Fibroblast of lung (primary cell): ENCODE data around the gene STAC2. TPM values are rescaled to one million over a fixed set of nuclear protein-coding genes. Genes with fewer than 3 reads are reported as not detected.

Experiments used
- DNase-seq, 2 donors: peaks; one replicate each; pipeline versions ENCODE4 v3.0.0 to v3.0.0-alpha.2; 2010; ENCODE audit warnings: low read depth in 2 of 2
- H2AFZ ChIP-seq: 2 replicates; pipeline ENCODE4 v1.5.1; 2012; ENCODE audit warnings: low read length, control low read depth, inconsistent platforms
- H3K27ac ChIP-seq: 2 replicates; pipeline ENCODE4 v1.5.1; 2011; ENCODE audit warnings: low read length, control low read depth; ENCODE audit not compliant: insufficient read depth
- H3K27me3 ChIP-seq: 2 replicates; pipeline ENCODE4 v1.5.1; 2011; ENCODE audit warnings: mild to moderate bottlenecking, low read length; ENCODE audit not compliant: control insufficient read depth, insufficient read depth
- H3K36me3 ChIP-seq: 2 replicates; pipeline ENCODE4 v1.5.1; 2011; ENCODE audit warnings: low read length; ENCODE audit not compliant: control insufficient read depth, insufficient read depth
- H3K4me1 ChIP-seq: 2 replicates; pipeline ENCODE4 v1.5.1; 2011; ENCODE audit warnings: low read length; ENCODE audit not compliant: control insufficient read depth, insufficient read depth; ENCODE audit errors: extremely low read depth
- H3K4me2 ChIP-seq: 2 replicates; pipeline ENCODE4 v1.5.1; 2011; ENCODE audit warnings: low read length, control low read depth; ENCODE audit not compliant: insufficient read depth; ENCODE audit errors: extremely low read depth
- H3K4me3 ChIP-seq, 4 experiments: fragments of 200-600 bp in 1 of 4; sonication (generic) in 1 of 4; replicated peaks in 1 of 4; 2 replicates each; pipeline ENCODE4 v1.5.1; 2011 to 2016; ENCODE audit warnings: low read length in 4 of 4, low read depth in 3 of 4, mild to moderate bottlenecking in 3 of 4, control low read depth in 2 of 4, inconsistent platforms in 1 of 4, mixed read lengths in 1 of 4; ENCODE audit not compliant: insufficient read depth in 1 of 4; ENCODE audit errors: control extremely low read depth in 1 of 4
- H3K79me2 ChIP-seq: 2 replicates; pipeline ENCODE4 v1.5.1; 2012; ENCODE audit warnings: mild to moderate bottlenecking, low read length, inconsistent platforms; ENCODE audit not compliant: control insufficient read depth, insufficient read depth
- H3K9ac ChIP-seq: 2 replicates; pipeline ENCODE4 v1.5.1; 2011; ENCODE audit warnings: mild to moderate bottlenecking, low read length, control low read depth; ENCODE audit not compliant: insufficient read depth
- H3K9me3 ChIP-seq: 2 replicates; pipeline ENCODE4 v1.5.1; 2012; ENCODE audit warnings: low read depth, low read length; ENCODE audit not compliant: control insufficient read depth, insufficient read depth
- H4K20me1 ChIP-seq: 2 replicates; pipeline ENCODE4 v1.5.1; 2011; ENCODE audit warnings: low read length; ENCODE audit not compliant: control insufficient read depth, insufficient read depth; ENCODE audit errors: extremely low read depth
- CTCF ChIP-seq, 2 donors: IDR thresholded peaks in 1 of 2; conservative IDR thresholded peaks in 1 of 2; 1 replicate in 1 of 2; 2 replicates in 1 of 2; pipeline ENCODE4 v1.5.1; 2011 to 2012; ENCODE audit warnings: low read length in 2 of 2, control low read depth in 1 of 2, inconsistent platforms in 1 of 2, low read depth in 1 of 2, mild to moderate bottlenecking in 1 of 2
- EZH2 ChIP-seq: IDR thresholded peaks from 2 replicates; pipeline ENCODE4 v1.5.1; 2012; ENCODE audit warnings: low read length, control low read depth, mild to moderate bottlenecking; ENCODE audit errors: missing control alignments
- polyA plus RNA-seq, 2 donors: library from polyadenylated mRNA; depleted of rRNA in 1 of 2; stranded (reverse) in 1 of 2; unstranded in 1 of 2; fragments of >200 nt; gene quantifications; 2 replicates each; pipeline ENCODE4 v1.2.1, GENCODE V29; 2011 to 2012; ENCODE audit warnings: missing spikeins in 1 of 2
- total RNA-seq: library from RNA; depleted of rRNA; stranded (reverse); fragments of >200 nt; gene quantifications from 2 replicates; pipeline ENCODE4 v1.2.1, GENCODE V29; 2014

STAC2 gene
- total and polyA plus RNA-seq, 2 donors (not counting 1 experiment from before 2014, with no cell fraction given), result 0.01 TPM; not detected in 1

DNA sequence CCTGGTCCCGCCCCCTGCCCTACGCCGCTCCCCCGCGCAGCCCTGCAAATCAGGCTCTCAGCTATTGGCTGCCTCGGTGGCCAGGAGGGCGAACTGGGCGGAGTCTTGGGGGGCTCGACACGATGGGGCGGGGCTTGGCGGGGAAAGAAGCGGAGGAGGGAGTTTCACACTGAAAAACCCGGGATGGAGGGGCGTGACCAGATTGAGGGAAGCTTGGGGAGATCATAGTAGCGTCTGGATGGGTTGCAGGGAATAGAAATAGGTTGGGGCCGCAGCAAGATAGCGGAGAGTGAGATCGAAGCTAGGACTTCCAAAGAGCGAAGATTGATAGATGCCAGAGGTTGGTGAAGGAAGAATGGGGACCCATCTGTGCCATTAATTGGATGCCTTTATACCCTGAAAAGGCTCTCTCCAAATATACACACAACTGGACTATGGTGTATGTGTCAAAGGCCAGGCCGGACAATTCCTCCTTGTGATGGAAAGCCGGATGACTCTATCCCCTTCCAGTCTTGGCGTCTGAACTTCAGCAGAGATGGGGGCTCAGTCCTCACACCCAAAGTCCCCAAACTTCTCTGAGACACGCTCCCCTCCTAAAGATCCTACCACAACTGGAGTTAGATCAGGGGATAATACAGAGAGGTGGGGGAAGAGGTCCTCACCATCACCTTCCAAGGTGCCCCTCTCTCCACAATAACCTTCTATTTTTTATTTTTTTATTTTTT, 376 bp upstream of the STAC2 start:
- H3K79me2 ChIP-seq, result no peaks in the 10 kb centered on the region
- no peaks in the 10 kb centered on the region for H3K9me3 ChIP-seq
- no peak overlapping the region for H3K27ac ChIP-seq
- no peak overlapping the region for H3K9ac ChIP-seq
- H3K36me3 ChIP-seq, result no peaks in the 10 kb centered on the region
- no peak for TF ChIP-seq CTCF (conservative IDR thresholded peaks at IDR 0.05 in 1 of 2, IDR thresholded peaks at IDR 0.05 in 1 of 2; ENCODE audit: low read depth in 1 of 2, low read length in 2 of 2)
- peak; percentile 57 for TF ChIP-seq EZH2
- peak overlapping the region; percentile 71 for H3K4me2 ChIP-seq
- H4K20me1 ChIP-seq, result no peaks in the 10 kb centered on the region
- H3K4me3 ChIP-seq, result peak overlapping the region in 2 of 4 experiments; percentile 42 to 47
- no peaks in the 10 kb centered on the region for H3K4me1 ChIP-seq
- peaks cover 47% of the 10 kb centered on the region for H3K27me3 ChIP-seq
- DNase-seq, result peak; percentile 30 to 44
- no peak overlapping the region for H2AFZ ChIP-seq

DNA sequence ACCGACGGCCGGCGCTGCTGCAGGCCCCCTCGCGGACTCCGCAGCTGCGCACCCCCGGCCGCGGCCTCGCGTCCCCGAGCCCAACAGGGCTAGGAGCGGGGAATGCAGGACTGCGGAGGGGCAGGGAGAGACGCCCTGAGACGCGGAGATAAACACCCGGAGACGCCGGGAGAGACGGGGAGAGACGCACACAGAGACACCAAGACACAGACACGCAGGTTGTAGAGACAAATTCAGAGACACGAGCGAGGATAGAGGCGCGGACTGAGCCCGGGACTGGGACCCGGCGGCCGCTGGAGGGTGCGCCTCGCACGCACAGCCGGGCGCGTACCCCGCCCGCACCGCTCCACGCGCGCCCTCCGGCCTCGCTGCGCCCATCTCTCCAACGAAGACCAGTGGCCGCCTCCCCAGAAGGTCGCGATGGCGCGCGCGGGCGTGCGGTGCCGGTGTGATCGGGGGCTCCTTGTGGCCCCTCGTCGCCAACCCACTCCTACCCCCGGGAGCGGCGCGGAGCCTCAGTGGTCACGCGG, 902 bp downstream of the STAC2 start:
- Histone ChIP-seq H3K9me3 (no peaks in the 10 kb centered on the region), H3K27me3 (peaks cover 48% of the 10 kb centered on the region), H3K4me3 (no peak overlapping the region), H3K4me2 (peak overlapping the region; percentile 25), H3K9ac (no peak overlapping the region), H2AFZ (no peak overlapping the region), H3K27ac (no peak overlapping the region), H3K36me3 (no peaks in the 10 kb centered on the region), H4K20me1 (no peaks in the 10 kb centered on the region), H3K79me2 (no peaks in the 10 kb centered on the region), H3K4me1 (no peaks in the 10 kb centered on the region)
- DNase-seq, result no peak
- TF ChIP-seq EZH2 (peak; percentile 76), CTCF (conservative IDR thresholded peaks at IDR 0.05 in 1 of 2, IDR thresholded peaks at IDR 0.05 in 1 of 2; ENCODE audit: low read depth in 1 of 2, low read length in 2 of 2) (no peak)

DNA sequence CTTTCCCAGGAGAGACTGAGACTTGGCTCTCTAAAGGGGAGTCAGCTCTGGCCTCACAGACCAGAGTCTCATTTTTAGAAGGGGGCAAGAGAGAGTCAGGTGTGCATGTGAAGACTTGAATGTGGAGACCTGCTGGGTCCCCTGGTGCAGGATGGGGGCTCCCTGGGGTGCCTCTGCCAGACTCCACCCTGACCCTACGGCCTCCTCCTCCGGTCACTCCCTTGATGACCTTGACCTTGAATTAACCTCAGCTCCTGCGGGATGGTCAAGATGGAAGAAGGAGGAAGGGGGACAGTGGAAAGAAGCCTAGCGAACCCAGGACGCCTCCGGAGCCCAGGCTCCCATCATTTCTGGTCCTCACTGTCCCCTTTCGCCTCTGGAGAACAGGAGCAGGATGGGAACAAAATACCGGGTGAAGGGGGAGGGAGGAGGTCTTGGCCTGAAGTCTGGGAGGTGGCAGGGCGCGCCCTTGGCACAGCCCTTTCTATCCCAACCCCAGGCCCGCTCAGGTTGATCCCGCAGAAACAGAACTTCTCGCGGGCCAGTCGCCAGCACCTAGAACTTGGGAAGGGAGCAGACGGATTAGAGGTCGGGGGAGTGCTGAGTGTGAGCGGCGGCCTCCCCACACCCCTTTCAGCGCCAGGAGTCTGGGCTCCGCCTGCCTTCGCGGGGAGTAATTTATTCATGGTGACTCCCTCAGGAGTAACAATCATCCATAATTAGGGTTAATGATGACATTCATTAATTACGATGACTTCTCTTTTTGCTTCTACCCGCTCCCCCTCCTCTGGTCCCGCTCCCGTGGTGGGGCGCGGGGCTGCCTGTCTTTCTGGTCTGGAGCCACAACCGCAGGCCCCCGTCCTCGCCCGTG, 1.6 kb downstream of the STAC2 start:
- TF ChIP-seq EZH2 (no peak), CTCF (conservative IDR thresholded peaks at IDR 0.05 in 1 of 2, IDR thresholded peaks at IDR 0.05 in 1 of 2; ENCODE audit: low read depth in 1 of 2, low read length in 2 of 2) (no peak)
- no peaks in the 10 kb centered on the region for H3K4me1 ChIP-seq
- no peak overlapping the region for H3K9ac ChIP-seq
- H3K27me3 ChIP-seq, result peaks cover 55% of the 10 kb centered on the region
- H3K79me2 ChIP-seq, result no peaks in the 10 kb centered on the region
- H3K27ac ChIP-seq, result no peak overlapping the region
- DNase-seq, result no peak
- no peaks in the 10 kb centered on the region for H4K20me1 ChIP-seq
- no peaks in the 10 kb centered on the region for H3K36me3 ChIP-seq
- no peak overlapping the region for H2AFZ ChIP-seq
- no peaks in the 10 kb centered on the region for H3K9me3 ChIP-seq
- H3K4me2 ChIP-seq, result no peak overlapping the region
- no peak overlapping the region for H3K4me3 ChIP-seq
